CD4-positive, alpha-beta T cell treated with Interleukin-4 for 4 hours (primary cell): ENCODE measurements around the gene SCEL.

ENCODE experiments used
- DNase-seq: peaks from one replicate; pipeline ENCODE4 v3.0.0-alpha.2; 2020

SCEL gene

DNA sequence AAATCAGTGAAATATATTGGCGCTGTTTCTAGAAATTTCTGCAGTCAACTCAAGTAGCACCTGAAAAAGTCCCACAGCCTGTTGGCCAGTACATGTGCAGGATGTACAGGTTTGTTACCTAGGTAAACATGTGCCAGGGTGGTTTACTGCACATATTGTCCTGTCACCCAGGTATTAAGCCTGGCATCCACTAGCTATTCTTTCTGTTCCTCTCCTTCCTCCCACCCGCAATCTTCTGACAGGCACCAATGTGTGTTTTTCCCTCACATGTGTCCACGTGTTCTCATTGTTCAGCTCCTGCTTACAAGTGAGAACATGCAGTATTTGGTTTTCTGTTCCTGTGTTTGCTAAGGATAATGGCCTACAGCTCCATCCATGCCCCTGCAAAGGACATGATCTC lies 13.1 kb upstream of the SCEL start:
- no peak for DNase-seq

- DNase-seq: no peak
These were observed 12.1 kb upstream of the SCEL start for GRCh38 chr13:77523386-77523785.

DNA sequence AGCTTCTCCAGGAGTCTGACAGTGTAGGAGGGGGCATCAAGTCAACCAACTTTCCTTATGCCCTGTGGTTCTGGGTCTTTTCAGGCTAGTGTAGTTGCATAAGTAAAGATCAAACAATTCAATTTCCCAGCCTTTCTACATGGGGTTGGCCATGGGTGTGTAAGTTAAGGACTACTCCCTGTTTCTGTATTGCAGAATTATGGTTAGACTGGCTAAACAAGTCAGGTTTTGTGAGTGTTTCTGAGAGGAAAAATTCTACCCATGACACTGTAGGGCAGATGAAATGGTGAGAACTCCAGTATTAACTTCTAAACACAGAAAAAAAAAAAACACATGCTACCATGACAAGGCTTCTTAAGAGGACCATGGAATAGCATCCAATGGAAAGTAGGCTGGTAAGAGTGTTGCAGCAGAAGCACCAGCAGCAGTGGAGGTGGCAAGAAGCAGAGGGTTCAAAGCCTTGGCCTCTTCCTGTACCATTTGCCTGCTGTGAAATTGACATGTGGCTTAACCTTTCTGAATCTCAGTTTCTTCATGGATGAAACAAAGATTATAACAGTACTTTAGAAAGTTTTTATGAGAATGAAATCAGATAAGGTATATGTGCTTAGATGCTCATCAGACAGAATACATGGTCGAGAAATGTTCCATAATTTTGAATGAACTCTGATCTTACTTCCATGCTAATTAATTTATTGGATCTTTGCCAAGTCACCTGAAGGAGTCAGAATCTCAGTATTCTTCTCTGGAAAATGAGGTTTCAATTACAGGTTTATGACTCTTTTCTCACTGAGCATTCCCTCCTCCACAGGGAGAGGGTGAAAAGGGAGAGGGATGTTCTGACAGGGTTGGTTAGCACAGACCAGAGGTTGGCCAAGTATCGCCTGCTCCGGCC lies 11.4 kb upstream of the SCEL start:
- no peak for DNase-seq

DNA sequence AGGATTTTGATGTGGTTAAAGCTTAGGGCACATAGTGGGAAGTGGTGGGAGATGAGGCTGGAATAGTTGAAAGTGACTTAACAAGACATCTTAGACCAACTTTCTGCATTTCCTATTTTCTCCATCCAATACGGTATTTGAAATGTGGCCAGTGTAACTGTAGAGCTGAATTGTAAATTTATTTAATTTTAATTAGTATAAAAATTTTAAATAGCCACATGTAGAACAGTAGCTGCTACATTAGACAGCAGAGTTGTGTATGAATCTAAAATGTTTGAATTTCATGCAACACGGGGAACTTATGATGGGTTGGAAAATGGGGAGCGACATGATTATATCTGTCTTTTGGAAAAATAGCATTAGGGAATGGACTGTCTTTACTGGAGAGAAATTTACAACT lies 7.1 kb upstream of the SCEL start:
- no peak for DNase-seq

GRCh38 chr13:77528834-77529500 lies 6.5 kb upstream of the SCEL start:
- DNase-seq: no peak

DNA sequence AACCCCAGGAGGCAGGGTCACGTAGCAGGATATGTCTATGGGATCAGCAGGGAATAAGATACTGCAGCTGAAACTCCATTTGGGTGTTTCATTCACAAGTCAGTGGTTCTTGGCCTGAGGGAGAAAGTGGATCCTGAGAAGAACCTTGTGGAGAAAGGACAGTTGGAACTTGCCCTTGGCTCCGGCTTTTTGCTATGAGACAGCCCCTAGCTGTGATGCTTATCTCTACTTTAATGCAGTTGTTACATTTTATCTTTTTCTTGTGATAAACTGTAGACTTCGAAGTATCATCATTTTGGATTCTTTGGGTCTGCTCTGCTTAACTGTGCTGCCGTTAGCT lies 6.0 kb upstream of the SCEL start:
- no peak for DNase-seq

- no peak for DNase-seq
These were observed 4.6 kb upstream of the SCEL start for GRCh38 chr13:77530875-77531274.

DNA sequence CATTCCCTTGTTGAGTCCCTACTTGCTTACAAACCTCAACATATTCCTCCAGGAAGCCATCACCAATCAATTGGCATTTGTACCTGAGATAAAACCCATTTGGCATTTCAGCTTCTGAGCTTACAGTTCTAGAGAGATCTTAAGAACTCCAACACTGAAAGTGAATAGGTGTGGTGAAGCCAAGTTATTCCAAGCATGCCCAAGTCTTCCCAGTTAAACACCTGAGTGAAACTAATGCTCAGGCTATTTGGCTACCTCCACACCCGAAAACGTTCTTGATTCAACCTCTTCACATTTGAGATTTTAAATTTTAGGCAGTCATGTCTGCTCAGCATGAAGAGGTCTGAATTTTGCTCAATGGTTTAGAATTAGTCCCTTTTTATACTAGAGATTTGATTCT lies 2.5 kb upstream of the SCEL start:
- no peak for DNase-seq

DNA sequence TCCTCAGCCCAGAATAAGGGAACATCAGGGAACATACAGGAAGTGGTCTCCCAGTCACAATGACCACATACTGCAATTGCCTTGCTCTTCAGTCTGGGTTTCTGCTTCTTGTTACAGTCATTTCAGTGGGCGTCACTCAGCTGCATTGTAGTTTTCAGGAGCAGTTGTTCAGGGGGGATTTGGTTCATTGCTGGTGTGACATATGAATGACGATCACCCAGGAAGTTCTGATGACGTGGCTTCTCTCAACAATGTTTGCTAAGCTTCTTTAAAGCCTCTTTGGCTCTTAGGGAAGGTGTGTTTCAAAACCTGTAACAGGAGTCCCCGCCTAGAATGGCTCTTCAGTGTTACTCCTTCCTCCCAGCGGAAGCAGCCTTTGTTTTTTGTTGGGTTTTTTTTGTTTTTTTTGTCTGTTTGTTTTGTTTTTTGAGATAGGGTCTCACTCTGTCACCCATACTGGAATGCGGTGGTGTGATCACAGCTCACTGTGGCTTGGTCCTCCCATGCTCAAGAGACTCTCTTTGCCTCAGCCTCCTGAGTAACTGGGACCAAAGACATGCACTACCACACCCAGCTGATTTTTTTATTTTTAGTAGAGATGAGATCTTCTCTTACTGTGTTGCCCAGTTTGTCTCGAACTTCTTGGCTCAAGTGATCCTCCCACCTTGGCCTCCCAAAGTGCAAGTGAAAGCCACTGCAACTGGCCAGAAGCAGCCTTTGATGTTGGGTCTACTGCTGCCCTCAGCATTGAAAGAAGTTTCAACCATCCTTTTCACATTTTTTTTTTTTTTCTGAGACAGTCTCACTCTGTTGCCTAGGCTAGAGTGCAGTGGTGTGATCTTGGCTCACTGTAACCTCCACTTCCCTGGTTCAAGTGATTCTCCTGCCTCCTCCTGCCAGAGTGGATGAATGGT lies 1.4 kb upstream of the SCEL start:
- DNase-seq: no peak

DNA sequence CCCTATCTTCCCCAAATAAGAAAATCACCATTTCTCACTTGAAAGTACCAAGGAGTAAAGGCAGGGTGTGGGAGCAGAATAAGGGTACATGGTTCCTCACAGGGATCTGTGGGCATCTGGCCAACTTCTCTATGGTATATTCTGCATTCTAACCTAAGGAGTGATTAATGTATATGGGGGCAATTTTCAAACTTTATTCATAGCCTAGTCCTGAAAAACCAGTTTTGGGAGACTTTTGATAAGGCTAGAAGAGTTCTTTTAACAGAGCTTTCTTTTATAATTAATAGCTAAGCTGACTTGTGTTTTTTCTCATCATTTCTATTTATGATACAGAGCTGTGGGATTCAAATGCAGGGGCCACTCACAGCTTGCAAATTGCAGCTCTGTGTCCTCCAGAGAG lies 852 bp downstream of the SCEL start:
- no peak for DNase-seq

GRCh38 chr13:77537289-77537919 lies 1.9 kb downstream of the SCEL start:
- DNase-seq: no peak

GRCh38 chr13:77543711-77544110 lies 8.2 kb downstream of the SCEL start:
- no peak for DNase-seq

GRCh38 chr13:77544355-77544754 lies 8.8 kb downstream of the SCEL start:
- no peak for DNase-seq

DNA sequence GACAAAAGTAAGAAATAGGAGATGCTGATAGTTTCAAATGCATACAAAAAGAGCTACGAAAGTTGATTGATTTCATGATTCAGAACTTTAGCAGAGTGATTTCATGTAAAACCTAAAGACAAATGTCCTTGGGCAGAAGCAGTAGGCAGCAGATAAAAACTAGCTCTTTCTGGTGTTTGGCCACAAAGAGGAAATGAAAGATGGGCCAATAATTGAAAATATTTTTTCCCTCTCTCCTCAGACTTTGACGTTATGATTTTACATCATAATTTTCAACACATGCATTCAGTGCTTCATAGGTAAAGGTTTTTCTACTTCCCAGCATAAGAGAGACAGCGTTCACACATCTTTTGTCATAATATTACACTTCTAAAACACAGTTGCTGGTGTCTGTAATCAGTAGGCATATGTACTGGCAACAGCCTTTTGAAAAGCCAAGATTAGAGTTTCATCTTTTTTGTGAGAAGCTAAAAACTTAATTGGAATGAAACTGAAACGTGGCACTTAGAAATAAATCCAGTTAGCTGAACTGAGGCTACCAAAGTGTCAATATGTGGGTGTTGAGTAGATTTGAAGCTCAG lies 9.3 kb downstream of the SCEL start:
- no peak for DNase-seq

- no peak for DNase-seq
These were observed 10.3 kb downstream of the SCEL start for GRCh38 chr13:77545626-77546412.

GRCh38 chr13:77548095-77548494 lies 12.6 kb downstream of the SCEL start:
- DNase-seq: no peak

DNA sequence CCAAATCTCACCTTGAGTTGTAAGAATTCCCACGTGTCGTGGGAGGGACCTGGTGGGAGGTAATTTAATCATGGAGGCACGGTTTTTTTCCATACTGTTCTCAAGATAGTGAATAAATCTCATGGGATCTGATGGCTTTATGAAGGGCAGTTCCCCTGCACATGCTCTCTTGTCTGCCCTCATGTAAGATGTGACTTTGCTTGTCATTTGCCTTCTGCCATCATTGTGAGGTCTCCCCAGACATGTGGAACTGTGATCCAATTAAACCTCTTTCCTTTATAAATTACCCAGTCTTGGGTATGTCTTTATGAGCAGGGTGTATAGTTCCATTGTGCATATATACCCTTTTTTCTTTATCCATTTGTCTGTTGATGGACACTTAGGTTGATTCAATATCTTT lies 13.1 kb downstream of the SCEL start:
- no peak for DNase-seq

GRCh38 chr13:77554069-77554468 lies 18.6 kb downstream of the SCEL start:
- no peak for DNase-seq

DNA sequence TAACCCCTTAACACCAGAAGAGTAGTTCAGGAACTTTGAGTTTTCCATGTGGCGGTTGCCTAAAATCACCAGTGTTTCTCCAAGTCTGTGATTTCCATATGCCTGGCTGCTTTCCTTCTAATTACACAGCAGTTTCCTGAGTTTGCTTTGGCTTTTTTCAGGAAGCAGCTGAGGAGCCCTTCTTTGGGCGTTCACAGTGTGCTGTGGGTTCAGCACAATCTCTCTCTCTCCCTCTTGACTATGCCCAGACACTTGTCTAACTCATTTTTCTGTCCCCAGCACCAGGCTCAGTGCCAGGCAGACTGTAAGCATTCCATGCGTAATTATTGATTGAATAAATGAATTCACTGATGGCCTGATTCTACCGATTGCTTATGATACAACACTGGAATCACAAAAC lies 19.7 kb downstream of the SCEL start:
- no peak for DNase-seq

DNA sequence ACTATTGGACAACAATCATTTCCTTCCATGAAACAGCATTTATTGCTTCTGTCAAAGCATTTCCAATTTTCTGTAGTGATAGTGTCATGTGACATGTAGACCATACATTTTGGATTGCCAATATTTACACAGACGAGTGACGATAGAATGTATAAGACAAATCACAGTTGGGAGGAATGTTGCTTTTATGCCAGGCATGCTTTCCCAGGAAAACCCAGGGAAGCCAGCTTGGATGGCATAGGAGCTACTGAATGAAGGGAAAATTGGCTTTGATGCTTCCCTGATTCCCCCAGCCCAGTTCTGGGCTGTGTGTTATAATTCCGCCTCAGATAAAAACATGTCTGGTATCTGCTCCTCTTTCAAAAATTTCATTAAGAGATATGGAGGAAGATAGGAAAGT lies 22.5 kb downstream of the SCEL start:
- no peak for DNase-seq

GRCh38 chr13:77563111-77563510 lies 27.6 kb downstream of the SCEL start:
- no peak for DNase-seq

- no peak for DNase-seq
These were observed 30.1 kb downstream of the SCEL start for GRCh38 chr13:77565635-77566034.
